Kidney tubule cell (primary cell): Measurements from ENCODE around the gene ZNF628.

Source experiments
- DNase-seq: peaks from one replicate; pipeline ENCODE4 v3.0.0-alpha.2; 2018; ENCODE audit warnings: low spot score

Gene ZNF628

DNA sequence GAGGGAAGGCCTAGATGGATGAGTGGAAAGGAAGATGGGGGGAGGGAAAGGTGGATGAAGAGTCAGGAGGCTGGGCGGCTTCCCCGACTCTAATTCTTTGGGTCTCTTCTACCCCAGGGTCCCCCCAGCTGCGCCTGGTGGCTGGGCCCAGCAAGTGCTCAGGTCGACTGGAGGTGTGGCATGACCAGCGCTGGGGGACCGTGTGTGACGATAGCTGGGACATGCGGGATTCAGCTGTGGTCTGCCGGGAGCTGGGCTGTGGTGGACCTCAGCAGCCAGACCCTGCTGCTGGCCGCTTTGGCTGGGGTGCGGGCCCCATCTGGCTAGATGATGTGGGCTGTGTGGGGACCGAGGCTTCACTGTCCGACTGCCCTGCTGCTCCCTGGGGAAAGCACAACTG is 21.3 kb downstream of the ZNF628 start:
- DNase-seq: no peak

DNA sequence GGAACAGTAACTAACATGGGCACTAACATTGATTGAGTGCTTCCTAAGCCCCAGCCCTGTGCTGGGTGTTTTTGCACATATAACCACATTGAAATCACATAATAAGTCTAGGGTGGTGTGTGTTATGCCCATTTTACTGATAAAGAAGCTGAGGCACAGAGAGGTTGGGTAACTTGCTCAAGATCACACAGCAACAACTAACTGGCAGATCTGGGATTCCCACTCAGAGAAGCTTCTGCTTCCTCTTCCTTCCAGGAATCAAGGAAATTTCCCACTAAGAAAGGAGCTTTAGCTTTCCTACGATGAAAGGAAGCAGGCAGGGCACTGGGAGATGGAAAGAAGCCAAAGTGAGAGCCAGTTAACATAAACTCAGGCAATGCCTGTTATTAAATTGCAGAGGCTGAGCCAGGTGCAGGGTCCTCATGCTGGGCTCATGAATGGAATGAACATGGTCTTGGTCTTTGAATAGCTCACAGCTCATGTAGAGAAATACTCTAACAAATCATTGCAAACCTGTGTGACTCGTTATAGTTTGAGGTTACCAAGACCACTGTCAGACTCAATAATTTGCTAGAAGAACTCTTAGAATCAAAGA is 21.9 kb downstream of the ZNF628 start:
- DNase-seq: no peak

DNA sequence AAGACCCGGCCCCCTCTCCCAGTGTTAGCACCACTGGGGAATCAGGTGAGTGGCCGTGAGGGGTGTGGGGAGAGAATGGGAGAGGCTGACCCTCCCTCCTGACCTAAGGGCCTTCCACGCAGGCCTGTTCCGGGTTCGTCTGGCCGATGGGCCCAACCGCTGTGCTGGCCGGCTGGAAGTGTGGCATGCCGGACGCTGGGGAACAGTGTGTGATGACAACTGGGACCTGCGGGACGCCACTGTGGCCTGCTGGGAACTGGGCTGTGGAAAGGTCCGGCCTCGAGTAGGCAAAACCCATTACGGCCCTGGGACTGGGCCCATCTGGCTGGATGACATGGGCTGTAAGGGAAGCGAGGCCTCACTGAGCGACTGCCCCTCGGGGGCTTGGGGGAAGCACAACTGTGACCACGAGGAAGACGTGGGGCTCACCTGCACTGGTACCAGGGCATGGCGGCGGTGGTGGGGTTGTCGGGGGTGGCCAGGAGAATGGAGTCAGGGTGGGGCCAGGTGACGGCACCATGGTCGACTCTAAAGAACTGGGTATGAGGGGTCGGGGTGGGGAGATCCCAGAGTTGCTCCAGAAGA is 24.0 kb downstream of the ZNF628 start:
- DNase-seq: no peak

DNA sequence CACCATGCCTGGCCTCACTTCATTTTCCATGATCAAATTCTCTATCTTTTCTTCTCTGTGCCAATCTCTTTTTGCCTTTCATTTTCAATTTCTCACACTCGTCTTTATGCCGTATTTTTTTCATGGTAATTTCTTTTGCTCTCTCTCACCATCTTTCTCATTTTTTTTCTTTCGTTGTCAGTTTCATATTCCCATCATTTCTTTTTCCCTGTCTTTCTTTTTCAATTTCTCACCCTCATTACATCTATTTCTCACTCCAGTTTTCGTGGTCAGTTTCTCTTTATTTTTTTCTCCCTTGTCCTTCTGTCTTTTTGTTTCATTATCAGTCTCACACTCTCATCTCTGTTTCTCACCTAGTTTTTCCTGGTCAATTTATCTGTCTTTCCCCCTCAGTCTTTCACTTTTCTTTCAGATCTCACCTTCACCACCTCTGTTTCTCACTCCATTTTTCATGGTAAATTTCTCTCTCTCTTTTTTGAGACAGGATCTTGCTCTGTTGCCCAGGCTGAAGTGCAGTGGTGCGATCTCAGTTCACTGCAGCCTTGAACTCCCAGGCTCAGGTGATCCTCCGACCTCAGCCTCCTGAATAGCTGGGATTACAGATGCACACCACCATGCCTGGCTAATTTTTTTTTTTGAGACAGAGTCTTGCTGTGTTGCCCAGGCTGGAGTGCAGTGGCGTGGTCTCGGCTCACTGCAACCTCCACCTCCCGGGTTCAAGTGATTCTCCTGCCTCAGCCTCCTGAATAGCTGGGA is 26.0 kb downstream of the ZNF628 start:
- DNase-seq: no peak

DNA sequence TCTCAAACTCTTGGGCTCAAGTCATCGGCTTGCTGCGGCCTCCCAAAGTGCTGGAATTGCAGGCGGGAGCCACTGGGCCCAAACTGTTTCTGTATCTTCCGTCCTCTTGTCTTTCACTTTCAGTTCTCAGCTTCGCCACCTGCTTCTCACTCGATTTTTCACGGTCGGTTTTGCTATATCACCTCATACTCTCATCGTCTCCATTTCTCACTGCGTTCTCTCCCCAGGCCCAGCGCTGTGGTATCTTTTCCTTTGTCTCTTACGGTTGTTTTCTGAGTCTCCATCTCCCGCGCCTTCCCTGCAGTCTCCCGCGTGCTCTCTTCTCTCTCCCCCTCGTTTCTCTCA is 26.7 kb downstream of the ZNF628 start:
- no peak for DNase-seq

DNA sequence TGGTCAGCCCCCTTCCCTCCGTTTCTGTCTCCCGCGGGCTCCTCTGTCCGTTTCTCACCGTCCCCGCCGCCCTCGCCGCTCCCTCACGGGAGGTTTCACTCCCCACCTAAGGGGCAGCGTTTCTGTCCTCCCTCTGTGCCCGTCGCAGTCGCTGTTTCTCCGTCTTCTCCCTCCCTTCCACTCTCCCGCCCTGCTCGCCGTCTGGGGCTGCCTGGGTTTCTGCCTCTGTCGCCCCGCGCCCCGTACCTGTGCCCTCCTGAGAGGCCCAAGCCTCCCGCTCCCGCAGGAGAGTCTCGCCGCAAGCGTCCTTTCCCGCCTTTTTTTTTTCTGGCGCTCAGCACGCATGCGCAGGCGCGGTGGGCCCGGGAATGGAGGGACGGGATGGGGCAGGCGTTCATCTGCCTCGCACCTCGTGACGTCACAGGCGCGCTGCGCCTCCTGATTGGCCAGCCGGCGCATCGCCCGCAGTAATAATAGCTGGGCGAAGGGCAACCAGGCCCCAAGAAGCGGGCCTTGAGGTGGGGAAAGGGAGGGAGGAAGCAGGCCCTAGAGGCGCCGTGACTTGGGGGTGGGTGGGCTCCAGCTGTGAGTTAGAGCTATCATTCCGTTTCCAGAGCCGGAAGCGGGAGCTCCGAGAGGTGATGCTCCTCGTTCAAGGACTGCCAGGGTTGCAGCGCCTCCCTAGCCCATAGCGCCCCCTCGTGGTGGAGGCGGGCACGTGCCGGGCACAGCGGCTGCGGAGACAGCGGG is 27.3 kb downstream of the ZNF628 start:
- peak; percentile 91 for DNase-seq

GRCh38 chr19:55504252-55504603 is 27.8 kb downstream of the ZNF628 start:
- no peak for DNase-seq

DNA sequence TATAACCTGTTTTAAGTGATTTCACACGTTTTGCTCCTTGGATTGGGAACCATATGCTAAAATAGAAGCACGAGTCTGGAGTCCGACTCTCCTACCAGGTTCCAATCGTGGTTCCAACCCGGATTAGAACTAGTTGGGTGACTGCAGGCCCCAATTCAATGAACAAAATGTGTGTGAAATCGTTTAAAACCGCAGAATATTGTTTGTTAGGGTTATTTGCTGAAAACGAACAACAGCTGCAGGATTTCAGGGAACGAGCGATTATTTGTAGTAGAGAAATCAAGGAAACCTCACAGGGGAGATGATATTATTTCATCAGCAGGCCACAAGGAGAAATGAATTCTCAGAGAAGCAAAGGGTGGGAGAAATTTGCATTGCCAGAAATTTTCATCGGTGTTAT is 28.6 kb downstream of the ZNF628 start:
- DNase-seq: no peak

DNA sequence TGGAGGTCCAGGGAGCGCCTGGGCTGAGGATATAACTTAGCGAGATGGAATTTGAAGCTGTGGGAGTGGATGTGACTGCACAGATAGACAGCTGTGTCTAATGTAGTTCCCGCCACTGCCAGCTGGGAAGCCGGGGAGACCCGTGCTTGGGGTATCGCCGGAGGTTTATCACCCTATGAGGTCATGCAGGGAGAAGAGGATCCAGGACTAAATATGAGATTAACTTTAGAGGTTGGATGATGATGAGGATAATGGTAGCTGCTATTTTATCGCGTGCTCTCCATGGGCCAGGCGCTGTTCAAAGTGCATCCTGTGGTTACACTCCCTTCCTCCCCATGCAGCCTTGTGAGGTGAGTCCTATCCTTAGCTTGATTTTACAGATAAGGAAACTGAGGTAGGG is 31.7 kb downstream of the ZNF628 start:
- no peak for DNase-seq

DNA sequence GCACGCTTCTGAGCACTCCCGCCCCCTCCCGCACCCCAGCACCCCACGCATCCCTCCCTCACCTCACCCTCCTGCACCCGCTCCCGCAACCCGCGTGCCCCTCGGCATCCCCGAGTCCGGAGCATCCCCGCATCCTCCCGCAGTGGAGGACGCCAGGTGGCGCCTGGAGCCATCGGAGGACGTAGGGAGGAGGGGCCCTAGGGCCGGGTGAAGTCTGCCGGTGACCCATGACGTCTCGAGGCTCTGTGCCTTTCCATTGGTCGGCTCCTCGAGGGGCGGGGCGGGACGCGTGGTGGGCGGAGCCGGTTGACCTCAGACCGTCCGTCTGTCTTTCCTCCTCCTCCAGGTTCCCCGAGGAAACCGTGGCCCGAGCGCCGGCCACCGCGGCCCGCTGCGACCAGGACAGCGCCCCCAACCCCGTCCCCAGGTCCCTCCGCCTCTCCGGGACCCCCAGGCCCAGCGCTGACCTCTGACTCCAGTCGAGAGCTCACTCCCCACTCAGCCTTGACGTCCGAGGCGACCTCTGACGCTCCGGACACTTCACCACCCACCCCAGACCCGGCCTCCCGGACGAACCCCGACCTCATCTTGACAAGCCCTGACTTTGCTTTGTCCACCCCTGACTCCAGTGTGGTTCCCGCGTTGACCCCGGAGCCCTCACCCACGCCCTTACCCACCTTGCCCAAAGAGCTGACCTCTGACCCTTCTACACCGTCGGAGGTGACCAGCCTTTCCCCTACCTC is 40.6 kb downstream of the ZNF628 start:
- DNase-seq: peak; percentile 92

- peak; percentile 62 for DNase-seq
Observed at GRCh38 chr19:55519451-55520311, 43.3 kb downstream of the ZNF628 start.

GRCh38 chr19:55520691-55521292 is 44.4 kb downstream of the ZNF628 start:
- DNase-seq: no peak

GRCh38 chr19:55525289-55526101 is 49.1 kb downstream of the ZNF628 start:
- no peak for DNase-seq

- peak; percentile 78 for DNase-seq
Observed at GRCh38 chr19:55526216-55527196, 50.1 kb downstream of the ZNF628 start.

DNA sequence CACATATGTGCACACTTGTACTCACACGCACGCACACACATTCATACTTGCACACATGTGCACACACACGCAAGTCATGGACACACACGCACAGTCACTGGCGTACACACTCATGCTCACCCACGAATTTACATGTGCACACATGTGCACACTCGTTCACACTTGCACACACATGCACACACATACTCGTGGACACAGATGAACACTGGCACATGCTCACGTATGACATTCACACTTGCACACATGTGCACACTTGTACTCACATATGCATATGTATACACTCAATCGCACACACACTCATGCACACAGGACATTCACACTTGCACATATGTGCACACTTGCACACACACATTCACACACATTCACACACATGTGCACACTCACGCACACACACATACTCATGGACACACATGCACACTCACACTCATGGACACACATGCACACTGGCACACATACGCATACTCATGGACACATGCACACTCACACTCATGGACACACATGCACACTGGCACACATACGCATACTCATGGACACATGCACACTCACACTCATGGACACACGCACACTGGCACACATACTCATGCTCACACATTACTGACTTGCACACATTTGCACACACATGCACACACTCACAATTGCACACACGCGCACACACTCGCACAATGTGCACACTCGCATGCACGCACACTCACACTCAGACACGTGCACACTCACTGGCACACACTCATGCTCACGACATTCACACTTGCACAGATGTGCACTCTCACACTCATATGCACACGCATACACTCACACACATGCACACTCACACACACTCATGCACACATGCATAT is 51.0 kb downstream of the ZNF628 start:
- no peak for DNase-seq

DNA sequence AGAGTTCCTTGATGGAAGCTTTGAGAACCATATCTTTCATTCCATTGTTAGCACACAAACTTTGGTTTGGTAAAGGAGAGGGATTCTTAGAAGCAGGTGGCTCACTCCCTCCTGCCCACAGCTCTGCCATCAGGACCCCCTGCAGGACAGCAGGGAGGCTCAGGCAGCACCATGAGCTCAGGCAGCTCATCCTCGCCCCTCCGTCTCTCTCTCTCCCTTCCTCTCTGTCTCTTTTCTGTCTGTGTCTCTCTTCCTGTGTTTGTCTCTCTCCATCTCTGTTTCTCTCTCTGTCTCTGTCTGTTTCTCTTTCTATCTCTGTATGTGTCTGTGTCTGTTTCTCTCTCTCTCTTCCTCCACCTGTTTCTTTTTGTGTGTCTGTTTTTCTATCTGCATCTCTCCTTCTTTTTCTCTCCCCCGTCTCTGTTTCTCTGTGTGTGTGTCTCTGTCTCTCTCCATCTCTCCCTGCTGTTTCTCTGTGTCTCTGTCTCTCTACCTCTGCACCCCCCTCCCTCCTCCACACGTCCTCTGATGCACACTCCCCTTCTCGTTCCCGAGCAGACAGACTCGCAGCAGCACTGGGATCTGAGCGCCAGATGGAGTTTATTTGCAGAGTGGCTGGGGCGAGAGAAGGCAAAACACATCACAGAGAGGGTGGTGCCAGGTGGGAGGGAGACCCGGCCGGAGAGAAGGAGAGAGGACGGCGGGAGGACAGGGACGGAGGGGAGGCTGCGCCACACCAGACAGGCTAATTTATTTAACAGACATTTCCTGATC is 51.8 kb downstream of the ZNF628 start:
- DNase-seq: no peak

DNA sequence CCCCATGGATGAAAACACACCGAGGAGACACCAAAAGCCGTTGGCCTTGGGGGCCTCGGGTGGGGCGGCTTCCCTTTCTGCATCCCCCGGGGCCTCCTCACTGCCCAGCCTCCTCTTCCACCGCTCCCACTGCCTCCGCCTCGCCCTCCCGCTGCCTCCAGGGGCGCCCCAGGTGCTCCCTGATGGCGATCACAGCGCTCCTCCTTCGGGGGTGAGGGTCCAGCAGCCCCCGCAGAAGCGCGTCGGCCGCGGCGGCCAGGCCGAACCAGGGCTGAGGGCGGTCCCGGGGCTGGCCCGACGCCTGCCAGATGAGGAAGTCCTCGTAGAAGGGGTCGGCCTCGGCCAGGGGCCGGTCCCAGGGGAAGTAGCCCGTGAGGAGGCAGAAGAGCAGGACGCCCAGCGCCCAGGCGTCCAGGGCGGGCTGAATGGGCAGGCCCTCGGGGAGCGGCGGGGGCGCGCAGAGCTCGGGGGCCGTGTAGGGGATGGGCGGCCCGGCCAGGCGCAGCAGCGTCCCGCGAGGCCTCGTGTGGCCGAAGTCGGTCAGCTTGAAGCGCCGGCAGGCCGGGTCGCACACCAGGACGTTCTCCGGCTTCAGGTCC is 53.3 kb downstream of the ZNF628 start:
- no peak for DNase-seq
